ENCODE results near the gene RTBDN. TPM values are rescaled to one million over a fixed set of nuclear protein-coding genes. Genes with fewer than 3 reads are reported as not detected.

The RTBDN gene
- total RNA-seq, 1 donor from 2014 or later, result 0.21 TPM

- H3K36me3 ChIP-seq (ENCODE audit: control insufficient read depth, insufficient read depth, low read length), result no peaks in the 10 kb centered on the region
- peak within 1 kb of the TSS; percentile 96 for H3K4me3 ChIP-seq (ENCODE audit: low read depth, low read length)
- DNase-seq (ENCODE audit: low read depth), result no peak
- TF ChIP-seq, protein P1, sequence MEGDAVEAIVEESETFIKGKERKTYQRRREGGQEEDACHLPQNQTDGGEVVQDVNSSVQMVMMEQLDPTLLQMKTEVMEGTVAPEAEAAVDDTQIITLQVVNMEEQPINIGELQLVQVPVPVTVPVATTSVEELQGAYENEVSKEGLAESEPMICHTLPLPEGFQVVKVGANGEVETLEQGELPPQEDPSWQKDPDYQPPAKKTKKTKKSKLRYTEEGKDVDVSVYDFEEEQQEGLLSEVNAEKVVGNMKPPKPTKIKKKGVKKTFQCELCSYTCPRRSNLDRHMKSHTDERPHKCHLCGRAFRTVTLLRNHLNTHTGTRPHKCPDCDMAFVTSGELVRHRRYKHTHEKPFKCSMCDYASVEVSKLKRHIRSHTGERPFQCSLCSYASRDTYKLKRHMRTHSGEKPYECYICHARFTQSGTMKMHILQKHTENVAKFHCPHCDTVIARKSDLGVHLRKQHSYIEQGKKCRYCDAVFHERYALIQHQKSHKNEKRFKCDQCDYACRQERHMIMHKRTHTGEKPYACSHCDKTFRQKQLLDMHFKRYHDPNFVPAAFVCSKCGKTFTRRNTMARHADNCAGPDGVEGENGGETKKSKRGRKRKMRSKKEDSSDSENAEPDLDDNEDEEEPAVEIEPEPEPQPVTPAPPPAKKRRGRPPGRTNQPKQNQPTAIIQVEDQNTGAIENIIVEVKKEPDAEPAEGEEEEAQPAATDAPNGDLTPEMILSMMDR (IDR thresholded peaks at IDR 0.05; ENCODE audit: insufficient read depth, low read length, poor library complexity, severe bottlenecking), result no peak
- H3K27me3 ChIP-seq (ENCODE audit: control insufficient read depth, insufficient read depth, low read length), result no peaks in the 10 kb centered on the region
Observed at GRCh38 chr19:12791345-12792050, 42.9 kb downstream of the RTBDN start, which contains the start of gene JUNB. Gene JUNB (plus strand): TSS chr19:12791486. CDS start chr19:12791772, 286 bp downstream.

- no peaks in the 10 kb centered on the region for H3K27me3 ChIP-seq (ENCODE audit: control insufficient read depth, insufficient read depth, low read length)
- H3K4me3 ChIP-seq (ENCODE audit: low read depth, low read length), result peak overlapping the region; percentile 96
- H3K36me3 ChIP-seq (ENCODE audit: control insufficient read depth, insufficient read depth, low read length), result no peaks in the 10 kb centered on the region
- TF ChIP-seq, protein P1 (IDR thresholded peaks at IDR 0.05; ENCODE audit: insufficient read depth, low read length, poor library complexity, severe bottlenecking), result no peak
- no peak for DNase-seq (ENCODE audit: low read depth)
Observed at GRCh38 chr19:12790628-12791344, 43.6 kb downstream of the RTBDN start.

DNA sequence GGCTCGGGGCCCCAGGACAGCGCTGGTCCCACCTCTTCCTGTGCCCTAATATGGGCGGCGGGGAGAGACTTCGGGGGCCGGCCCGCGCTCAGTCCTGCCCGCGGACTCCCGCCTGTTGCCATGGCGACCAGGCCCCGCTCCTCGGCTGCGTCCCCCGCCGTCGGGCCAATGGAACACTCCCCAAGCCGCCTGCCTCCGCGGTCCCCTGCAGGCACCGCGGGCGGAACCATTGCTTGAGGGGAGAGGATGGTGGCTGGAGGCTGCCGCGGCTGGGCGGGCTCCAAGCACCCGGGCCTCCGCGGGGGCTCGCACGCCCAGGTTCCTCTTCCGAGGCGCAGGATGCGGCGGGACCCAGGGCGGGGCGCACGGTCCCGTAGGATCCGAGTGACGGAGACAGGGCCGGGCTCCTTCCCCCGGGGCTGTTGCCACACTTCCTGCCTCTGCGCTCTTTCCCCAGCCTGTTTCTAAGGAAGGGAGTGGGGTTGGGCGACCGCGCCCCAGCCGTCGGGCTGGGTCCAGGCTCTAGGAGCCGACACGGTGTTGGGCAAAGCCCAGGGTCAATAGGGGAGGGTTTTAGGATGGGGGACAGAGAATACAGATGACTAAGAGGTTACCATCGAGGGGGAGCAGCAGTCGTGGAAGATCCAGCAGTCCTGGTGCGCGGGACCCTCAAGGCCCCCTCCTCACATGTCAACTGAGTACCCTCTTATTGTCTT, 44.3 kb downstream of the RTBDN start:
- no peak for DNase-seq (ENCODE audit: low read depth)
- Histone ChIP-seq H3K36me3 (ENCODE audit: control insufficient read depth, insufficient read depth, low read length) (no peaks in the 10 kb centered on the region), H3K4me3 (ENCODE audit: low read depth, low read length) (peak overlapping the region; percentile 23), H3K27me3 (ENCODE audit: control insufficient read depth, insufficient read depth, low read length) (no peaks in the 10 kb centered on the region)
- TF ChIP-seq, protein P1 (IDR thresholded peaks at IDR 0.05; ENCODE audit: insufficient read depth, low read length, poor library complexity, severe bottlenecking), result no peak

DNA sequence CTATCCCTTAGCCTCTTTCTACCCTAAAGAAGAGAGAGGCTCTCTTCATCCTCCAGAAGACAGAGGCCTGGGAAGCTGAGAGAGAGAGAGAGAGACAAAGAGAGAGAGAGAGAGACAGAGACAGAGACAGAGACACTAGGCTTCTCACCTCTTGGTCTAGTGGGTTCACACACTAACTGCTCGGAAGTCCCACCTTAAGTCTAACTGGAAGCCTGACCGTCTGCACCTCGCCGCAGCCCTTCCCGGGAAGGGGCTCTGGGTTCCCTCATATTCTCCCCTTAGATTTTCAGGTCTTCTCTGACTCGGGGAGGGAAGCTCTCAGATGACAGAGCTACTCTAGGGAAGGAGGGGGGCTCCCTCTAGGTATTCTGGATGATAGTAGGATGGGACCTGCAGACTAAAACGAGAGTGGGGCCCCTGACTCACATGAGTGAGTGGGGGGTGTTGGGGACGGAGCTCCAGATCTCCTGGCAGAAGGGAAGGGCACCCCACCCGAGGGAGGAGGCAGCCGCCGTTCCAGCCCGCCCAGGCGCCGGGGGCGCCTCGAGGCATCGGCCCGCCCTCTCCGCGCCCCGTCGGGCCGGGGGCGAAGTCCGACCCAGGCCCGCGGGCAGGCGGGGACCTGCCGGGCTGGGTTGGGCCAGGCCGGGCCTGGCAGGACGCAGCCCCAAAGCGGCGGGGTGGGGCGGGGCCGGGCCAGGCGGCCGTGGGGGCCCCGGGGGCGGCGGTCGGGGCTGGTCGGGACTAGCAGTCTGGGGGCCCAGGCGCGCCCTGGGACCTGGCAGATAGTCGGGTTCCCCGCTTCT, 45.1 kb downstream of the RTBDN start:
- Histone ChIP-seq H3K36me3 (ENCODE audit: control insufficient read depth, insufficient read depth, low read length) (no peaks in the 10 kb centered on the region), H3K27me3 (ENCODE audit: control insufficient read depth, insufficient read depth, low read length) (no peaks in the 10 kb centered on the region), H3K4me3 (ENCODE audit: low read depth, low read length) (peak overlapping the region; percentile 23)
- no peak for DNase-seq (ENCODE audit: low read depth)
- TF ChIP-seq, protein P1 (IDR thresholded peaks at IDR 0.05; ENCODE audit: insufficient read depth, low read length, poor library complexity, severe bottlenecking), result no peak

- H3K36me3 ChIP-seq (ENCODE audit: control insufficient read depth, insufficient read depth, low read length), result no peaks in the 10 kb centered on the region
- no peaks in the 10 kb centered on the region for H3K27me3 ChIP-seq (ENCODE audit: control insufficient read depth, insufficient read depth, low read length)
- H3K4me3 ChIP-seq (ENCODE audit: low read depth, low read length), result peak overlapping the region; percentile 3
- no peak for DNase-seq (ENCODE audit: low read depth)
- TF ChIP-seq, protein P1 (IDR thresholded peaks at IDR 0.05; ENCODE audit: insufficient read depth, low read length, poor library complexity, severe bottlenecking), result peak; percentile 1
Observed at GRCh38 chr19:12788682-12789097, 45.7 kb downstream of the RTBDN start.

Data from kidney epithelial cell (primary cell).